H9 (cell line): ENCODE measurements around the gene ZNF248. TPM values are rescaled to one million over a fixed set of nuclear protein-coding genes. Genes with fewer than 3 reads are reported as not detected.

Source experiments
- DNase-seq: peaks from one replicate; pipeline ENCODE4 v3.0.0-alpha.2; 2017
- H2AFZ ChIP-seq: one replicate; pipeline ENCODE4 v1.6.1; 2013; ENCODE audit warnings: mild to moderate bottlenecking, low read length, control low read depth, moderate library complexity
- H2AK5ac ChIP-seq: 2 replicates; pipeline ENCODE4 v1.6.1; 2013; ENCODE audit warnings: low read length, control low read depth, mixed read lengths; ENCODE audit not compliant: insufficient read length
- H2BK120ac ChIP-seq: one replicate; pipeline ENCODE4 v1.6.1; 2013; ENCODE audit warnings: low read depth, mild to moderate bottlenecking, low read length, control low read depth, inconsistent platforms; ENCODE audit not compliant: poor library complexity, severe bottlenecking
- H2BK12ac ChIP-seq: 2 replicates; pipeline ENCODE4 v1.6.1; 2013; ENCODE audit warnings: low read length, control low read depth, mixed read lengths, low read depth; ENCODE audit not compliant: insufficient read length
- H2BK15ac ChIP-seq: 2 replicates; pipeline ENCODE4 v1.6.1; 2013; ENCODE audit warnings: low read depth, low read length, control low read depth
- H2BK20ac ChIP-seq: one replicate; pipeline ENCODE4 v1.6.1; 2013; ENCODE audit warnings: low read depth, mild to moderate bottlenecking, low read length, control low read depth, inconsistent platforms; ENCODE audit not compliant: poor library complexity, severe bottlenecking
- H2BK5ac ChIP-seq: 2 replicates; pipeline ENCODE4 v1.6.1; 2013; ENCODE audit warnings: low read length, control low read depth, mixed read lengths; ENCODE audit not compliant: insufficient read length
- H3K14ac ChIP-seq: 2 replicates; pipeline ENCODE4 v1.6.1; 2013; ENCODE audit warnings: low read length, control low read depth; ENCODE audit not compliant: insufficient read depth
- H3K18ac ChIP-seq: 2 replicates; pipeline ENCODE4 v1.6.1; 2013; ENCODE audit warnings: low read depth, mild to moderate bottlenecking, mixed read lengths, low read length, control low read depth; ENCODE audit not compliant: insufficient read length
- H3K23ac ChIP-seq: 2 replicates; pipeline ENCODE4 v1.6.1; 2013; ENCODE audit warnings: low read length, control low read depth, mixed read lengths, low read depth; ENCODE audit not compliant: insufficient read length
- H3K23me2 ChIP-seq: 2 replicates; pipeline ENCODE4 v1.6.1; 2013; ENCODE audit warnings: low read depth, mild to moderate bottlenecking, mixed read lengths, low read length, control low read depth; ENCODE audit not compliant: insufficient read length, poor library complexity, severe bottlenecking
- H3K27ac ChIP-seq: 2 replicates; pipeline ENCODE4 v1.5.1; 2013; ENCODE audit warnings: low read length, control low read depth, mixed read lengths, low read depth; ENCODE audit not compliant: insufficient read length
- H3K27me3 ChIP-seq: 2 replicates; pipeline ENCODE4 v1.6.1; 2013; ENCODE audit warnings: low read length, control low read depth, inconsistent platforms; ENCODE audit not compliant: insufficient read depth
- H3K4ac ChIP-seq: 2 replicates; pipeline ENCODE4 v1.6.1; 2013; ENCODE audit warnings: low read depth, mild to moderate bottlenecking, control low read depth, inconsistent platforms, low read length, moderate library complexity
- H3K4me1 ChIP-seq: 2 replicates; pipeline ENCODE4 v1.6.1; 2013; ENCODE audit warnings: low read length, control low read depth, inconsistent platforms; ENCODE audit not compliant: insufficient read depth
- H3K4me2 ChIP-seq: 2 replicates; pipeline ENCODE4 v1.6.1; 2013; ENCODE audit warnings: low read length, control low read depth, mixed read lengths; ENCODE audit not compliant: insufficient read length, insufficient read depth
- H3K56ac ChIP-seq: 2 replicates; pipeline ENCODE4 v1.6.1; 2013; ENCODE audit warnings: low read depth, mild to moderate bottlenecking, mixed read lengths, low read length, control low read depth; ENCODE audit not compliant: insufficient read length
- H3K79me1 ChIP-seq: 2 replicates; pipeline ENCODE4 v1.6.1; 2013; ENCODE audit warnings: low read depth, mild to moderate bottlenecking, moderate library complexity, low read length, control low read depth, inconsistent platforms; ENCODE audit not compliant: insufficient read depth, poor library complexity, severe bottlenecking
- H3K79me2 ChIP-seq: 2 replicates; pipeline ENCODE4 v1.6.1; 2013; ENCODE audit warnings: low read length, control low read depth, inconsistent platforms; ENCODE audit not compliant: insufficient read depth
- H3K9ac ChIP-seq: 2 replicates; pipeline ENCODE4 v1.6.1; 2013; ENCODE audit warnings: low read length, control low read depth, mixed read lengths; ENCODE audit not compliant: insufficient read length; ENCODE audit errors: extremely low read depth
- H3K9me3 ChIP-seq: one replicate; pipeline ENCODE4 v1.6.1; 2013; ENCODE audit warnings: low read depth, low read length, inconsistent platforms; ENCODE audit not compliant: control insufficient read depth
- H3T11ph ChIP-seq: one replicate; pipeline ENCODE4 v1.6.1; 2013; ENCODE audit warnings: mild to moderate bottlenecking, low read length, control low read depth, inconsistent platforms
- H4K20me1 ChIP-seq: one replicate; pipeline ENCODE4 v1.6.1; 2013; ENCODE audit not compliant: control insufficient read depth, insufficient read length, insufficient read depth
- H4K5ac ChIP-seq: 2 replicates; pipeline ENCODE4 v1.6.1; 2013; ENCODE audit warnings: low read depth, mild to moderate bottlenecking, mixed read lengths, low read length, control low read depth; ENCODE audit not compliant: insufficient read length
- H4K8ac ChIP-seq: replicated peaks from 2 replicates; pipeline ENCODE4 v1.6.1; 2013; ENCODE audit warnings: low read length, control low read depth, mixed read lengths, low read depth; ENCODE audit not compliant: insufficient read length
- H4K91ac ChIP-seq: 2 replicates; pipeline ENCODE4 v1.6.1; 2013; ENCODE audit warnings: low read depth, mild to moderate bottlenecking, moderate library complexity, mixed read lengths, low read length, control low read depth; ENCODE audit not compliant: insufficient read length
- H3K27ac Mint-ChIP-seq, 3 experiments: 2 replicates in 2 of 3; 3 replicates in 1 of 3; pipeline ENCODE4 v1.8.0; 2020 to 2021; ENCODE audit warnings: mixed read lengths in 3 of 3, mild to moderate bottlenecking in 1 of 3, moderate library complexity in 1 of 3
- H3K27me3 Mint-ChIP-seq: 2 replicates; pipeline ENCODE4 v1.8.0; 2021; ENCODE audit warnings: low read depth, mild to moderate bottlenecking, moderate library complexity, mixed read lengths
- H3K36me3 Mint-ChIP-seq, 3 experiments: 2 replicates in 2 of 3; 3 replicates in 1 of 3; pipeline ENCODE4 v1.8.0; 2020 to 2021; ENCODE audit warnings: low read depth in 3 of 3, mixed read lengths in 3 of 3; ENCODE audit not compliant: insufficient read depth in 1 of 3
- H3K4me1 Mint-ChIP-seq, 2 experiments: 2 replicates each; pipeline ENCODE4 v1.8.0; 2020; ENCODE audit warnings: mixed read lengths in 2 of 2
- H3K4me3 Mint-ChIP-seq, 2 experiments: 2 replicates in 1 of 2; 3 replicates in 1 of 2; pipeline ENCODE4 v1.8.0; 2020 to 2021; ENCODE audit warnings: mild to moderate bottlenecking in 2 of 2, mixed read lengths in 2 of 2, moderate library complexity in 1 of 2
- H3K9me3 Mint-ChIP-seq, 2 experiments: 2 replicates in 1 of 2; 3 replicates in 1 of 2; pipeline ENCODE4 v1.8.0; 2020; ENCODE audit warnings: mild to moderate bottlenecking in 2 of 2, mixed read lengths in 2 of 2, moderate library complexity in 1 of 2
- WGBS: extraction: QIAGEN DNeasy Blood & Tissue Kit; methylation state at CpG from one replicate; pipeline ENCODE4 v1.1.7; 2013; ENCODE audit warnings: missing lambda C conversion rate, low lambda C conversion rate, mixed read lengths; ENCODE audit not compliant: insufficient read length; ENCODE audit errors: extremely low coverage; 5-methylcytosine and 5-hydroxymethylcytosine counted together
- total RNA-seq: library from RNA; stranded (reverse); gene quantifications from 2 replicates; pipeline ENCODE4 v1.2.1, GENCODE V29; 2021
- TF ChIP-seq, protein P1 (sequence below): fragments of 200-600 bp; sonication (generic); conservative IDR thresholded peaks from 3 replicates; pipeline ENCODE4 v1.8.0; 2021; ENCODE audit warnings: antibody characterized with exemption, mild to moderate bottlenecking

ZNF248 gene
- total RNA-seq, 1 experiment from 2014 or later, result 5.4 TPM

DNA sequence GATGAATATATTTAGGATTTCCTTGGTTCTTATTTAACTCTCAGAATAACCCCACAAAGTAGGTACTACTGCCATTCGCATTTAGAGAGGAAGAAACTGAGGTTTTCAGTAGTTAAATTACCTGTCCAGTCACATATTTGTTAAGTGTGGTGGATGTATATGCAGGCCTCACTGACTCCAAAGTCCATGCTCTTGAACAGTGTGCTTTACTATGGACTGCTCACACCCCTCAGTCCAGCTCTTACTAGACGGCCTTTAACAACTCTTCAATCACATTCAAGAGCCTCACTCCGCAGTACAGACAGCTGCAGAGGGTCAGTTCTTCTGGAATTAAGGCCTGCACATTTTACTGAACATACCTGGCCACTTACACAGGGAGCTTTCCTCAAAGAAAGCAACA, 36.2 kb downstream of the ZNF248 start:
- Histone ChIP-seq H3K56ac (no peak overlapping the region), H3T11ph (no peak overlapping the region), H3K4me1 (no peaks in the 10 kb centered on the region), H3K4me2 (no peak overlapping the region), H4K20me1 (no peaks in the 10 kb centered on the region), H3K18ac (no peak overlapping the region), H3K23me2 (no peaks in the 10 kb centered on the region), H2BK12ac (no peak overlapping the region), H2BK15ac (no peak overlapping the region), H4K91ac (no peak overlapping the region), H3K9me3 (peaks cover 58% of the 10 kb centered on the region), H2BK20ac (no peak overlapping the region), H3K27ac (no peak overlapping the region), H2BK120ac (no peak overlapping the region), H4K5ac (no peak overlapping the region), H3K9ac (no peak overlapping the region), H3K23ac (no peak overlapping the region), H3K27me3 (no peaks in the 10 kb centered on the region), H4K8ac (no peak overlapping the region), H3K4ac (no peak overlapping the region), H2AFZ (no peak overlapping the region), H2AK5ac (no peak overlapping the region), H2BK5ac (no peak overlapping the region), H3K79me1 (no peaks in the 10 kb centered on the region), H3K14ac (no peak overlapping the region), H3K79me2 (no peaks in the 10 kb centered on the region; the same call in 1 of the 2 replicates)
- Mint-ChIP-seq H3K27ac (no peak overlapping the region), H3K9me3 (peaks cover 87 to 88% of the 10 kb centered on the region in 2 experiments), H3K36me3 (peaks cover 27 to 43% (median 27%) of the 10 kb centered on the region in 3 experiments; a peak in 6 of 7 replicates), H3K4me3 (no peak overlapping the region), H3K4me1 (no peaks in the 10 kb centered on the region), H3K27me3 (no peaks in the 10 kb centered on the region; the same call in 1 of the 2 replicates)
- no peak for DNase-seq
- no CpG with 5 or more reads among the region's 3 CpGs for WGBS
- TF ChIP-seq, protein P1, sequence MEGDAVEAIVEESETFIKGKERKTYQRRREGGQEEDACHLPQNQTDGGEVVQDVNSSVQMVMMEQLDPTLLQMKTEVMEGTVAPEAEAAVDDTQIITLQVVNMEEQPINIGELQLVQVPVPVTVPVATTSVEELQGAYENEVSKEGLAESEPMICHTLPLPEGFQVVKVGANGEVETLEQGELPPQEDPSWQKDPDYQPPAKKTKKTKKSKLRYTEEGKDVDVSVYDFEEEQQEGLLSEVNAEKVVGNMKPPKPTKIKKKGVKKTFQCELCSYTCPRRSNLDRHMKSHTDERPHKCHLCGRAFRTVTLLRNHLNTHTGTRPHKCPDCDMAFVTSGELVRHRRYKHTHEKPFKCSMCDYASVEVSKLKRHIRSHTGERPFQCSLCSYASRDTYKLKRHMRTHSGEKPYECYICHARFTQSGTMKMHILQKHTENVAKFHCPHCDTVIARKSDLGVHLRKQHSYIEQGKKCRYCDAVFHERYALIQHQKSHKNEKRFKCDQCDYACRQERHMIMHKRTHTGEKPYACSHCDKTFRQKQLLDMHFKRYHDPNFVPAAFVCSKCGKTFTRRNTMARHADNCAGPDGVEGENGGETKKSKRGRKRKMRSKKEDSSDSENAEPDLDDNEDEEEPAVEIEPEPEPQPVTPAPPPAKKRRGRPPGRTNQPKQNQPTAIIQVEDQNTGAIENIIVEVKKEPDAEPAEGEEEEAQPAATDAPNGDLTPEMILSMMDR, result no peak
